NCI-H2107 treated with DMSO at 0.1 percent for 48 hours (cell line): ENCODE results near the gene NSF.
"Not testable (repeated sequence)": the region's sequence is repeated elsewhere in the genome, so short reads cannot be mapped to it uniquely, and the experiment has no call there.

Source experiments
- DNase-seq: peaks from one replicate; lab custom pipeline; 2025; ENCODE audit not compliant: unreplicated experiment; lab: John Stamatoyannopoulos, UW

The NSF gene

DNA sequence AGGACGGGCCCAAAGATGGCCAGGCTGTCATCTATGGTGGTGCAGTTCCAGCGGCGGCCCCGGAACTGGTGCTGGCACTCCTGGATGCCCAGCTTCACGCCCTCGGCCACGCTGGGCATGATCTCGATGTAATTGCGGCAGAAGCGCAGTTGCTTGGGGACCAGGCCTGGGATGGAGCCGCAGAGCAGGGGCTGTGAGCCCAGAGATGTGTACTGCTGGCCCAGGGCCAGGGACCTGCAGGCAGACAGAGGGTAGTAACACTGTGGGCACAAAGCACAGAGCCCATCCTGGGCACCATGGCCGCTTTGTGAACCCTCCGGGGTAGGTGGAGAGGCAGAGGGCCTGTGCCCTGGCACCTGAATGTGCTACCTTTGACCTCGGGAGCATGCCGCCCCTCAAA, 183.2 kb downstream of the NSF start:
- DNase-seq, result no peak

DNA sequence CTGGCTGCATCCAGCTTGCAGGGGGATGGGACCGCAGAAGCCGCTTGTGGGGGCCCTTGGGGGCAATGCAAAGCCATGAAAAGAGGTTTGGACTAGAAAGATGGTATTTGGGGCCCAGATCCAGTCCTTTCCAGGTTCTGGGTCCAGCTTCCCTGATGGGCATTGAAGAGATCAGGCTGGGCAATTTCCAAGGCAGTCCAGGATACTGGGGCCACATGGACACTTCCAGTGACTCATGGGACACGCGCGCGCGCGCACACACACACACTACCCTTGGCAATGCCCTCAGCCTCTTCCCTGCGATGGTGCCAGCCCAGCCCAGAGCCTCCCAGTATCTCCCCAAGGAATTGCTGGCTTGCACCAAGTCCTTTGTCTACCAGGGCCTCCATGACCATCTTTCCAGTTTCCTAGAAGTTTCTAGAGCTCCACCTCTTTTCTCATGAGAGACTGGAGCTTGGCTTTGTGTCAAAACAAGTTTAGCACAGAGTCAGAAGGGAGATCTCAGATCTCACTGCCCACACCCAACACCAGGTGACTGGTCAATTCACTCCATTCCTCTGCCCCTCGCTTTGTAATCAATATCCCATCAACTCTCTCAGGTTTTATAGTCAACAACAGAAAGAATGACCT, 183.8 kb downstream of the NSF start:
- no peak for DNase-seq

DNA sequence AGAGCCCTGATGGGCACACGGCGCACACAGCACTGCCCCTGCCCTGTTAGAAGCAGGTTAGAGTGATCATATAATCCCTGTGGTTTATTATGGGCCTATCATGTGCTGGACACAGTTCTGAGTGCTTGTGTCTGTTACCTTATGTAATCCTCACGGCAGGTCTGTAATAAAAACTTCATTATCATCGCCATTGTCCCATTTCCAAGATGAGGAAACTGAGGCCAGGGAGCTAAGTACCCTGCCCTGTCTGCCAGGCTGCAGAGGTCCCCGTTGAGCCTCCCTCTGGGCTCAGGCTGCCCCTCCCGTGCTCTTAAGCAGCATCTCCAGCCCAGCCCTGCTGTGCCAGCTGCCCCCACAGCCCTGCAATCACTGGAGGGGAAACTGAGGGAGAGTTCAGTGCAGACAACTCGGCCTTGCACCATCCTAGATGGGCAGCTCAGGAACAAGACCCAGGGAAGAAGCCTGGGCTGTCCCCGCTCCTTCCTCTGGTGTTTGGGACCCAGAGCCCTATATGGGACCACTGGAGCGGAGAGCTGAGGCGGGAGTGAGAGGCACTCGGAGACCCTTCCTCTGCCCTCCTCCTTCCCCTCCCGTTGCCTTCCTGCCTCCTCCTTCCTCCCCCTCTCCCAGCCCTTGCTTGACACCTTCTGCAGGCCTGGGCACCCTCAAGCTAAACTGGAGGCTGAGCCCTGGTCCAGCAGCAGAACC, 186.0 kb downstream of the NSF start:
- DNase-seq, result no peak

DNA sequence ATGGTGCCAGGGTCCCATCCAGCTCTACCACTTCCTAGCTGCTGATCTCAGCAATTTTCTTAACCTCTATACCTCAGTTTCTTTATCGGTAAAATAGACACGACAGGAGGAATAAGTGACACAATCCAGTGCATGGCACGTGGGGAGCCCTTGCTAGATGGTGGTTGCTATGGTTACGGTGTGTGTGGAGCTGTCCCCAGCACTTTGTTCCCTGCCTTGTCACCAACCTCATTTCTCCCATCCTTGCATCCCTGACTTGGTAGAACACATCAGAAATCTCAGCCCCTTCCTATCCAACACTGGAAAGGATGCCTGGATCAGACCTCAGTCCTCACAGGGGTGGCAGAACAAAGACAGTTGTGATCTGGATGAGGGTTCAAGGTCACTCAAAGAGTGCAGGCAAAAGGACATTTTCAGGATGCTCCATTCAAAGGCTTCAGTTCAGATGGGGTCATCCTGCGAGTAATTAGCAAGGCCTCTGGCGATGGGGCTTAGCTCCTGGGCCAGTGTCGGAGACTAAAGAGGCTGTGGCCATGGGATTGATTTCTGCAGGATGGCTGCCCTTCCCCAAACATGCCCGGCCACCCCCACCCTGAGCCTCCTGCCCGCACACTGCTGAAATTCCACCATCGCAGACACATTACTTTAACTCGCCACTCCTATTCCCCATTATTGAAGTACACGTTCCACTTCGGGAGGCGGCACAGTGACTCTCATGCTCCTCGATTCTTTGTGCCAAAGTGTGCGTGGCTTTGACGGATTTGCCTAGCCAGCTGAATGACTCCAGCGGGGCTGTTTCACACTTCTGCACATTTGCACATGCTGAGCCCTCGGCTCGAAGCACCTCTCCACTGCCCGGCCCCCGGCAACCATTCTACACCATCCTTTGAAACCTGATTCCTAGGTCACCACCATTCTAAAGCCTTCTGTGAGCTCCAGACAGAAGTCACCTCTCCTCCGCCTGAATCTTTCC, 187.8 kb downstream of the NSF start:
- no peak for DNase-seq

DNA sequence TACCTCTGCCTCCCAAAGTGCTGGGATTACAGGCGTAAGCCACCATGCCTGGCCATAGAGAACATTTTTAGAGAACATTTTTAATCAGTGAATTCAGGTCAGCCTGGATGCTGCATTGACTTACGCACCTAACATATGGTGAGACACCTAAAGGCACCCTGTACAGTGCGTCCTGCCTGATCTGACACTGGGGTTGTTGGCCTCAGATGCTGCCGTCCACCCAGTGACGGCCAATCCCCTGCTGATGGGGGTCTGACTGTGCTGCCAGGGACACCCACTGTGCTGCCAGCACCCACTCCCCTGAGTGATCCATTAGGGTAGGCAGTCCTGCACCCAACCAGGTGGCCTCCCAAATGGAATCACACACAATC, 189.5 kb downstream of the NSF start:
- no peak for DNase-seq

DNA sequence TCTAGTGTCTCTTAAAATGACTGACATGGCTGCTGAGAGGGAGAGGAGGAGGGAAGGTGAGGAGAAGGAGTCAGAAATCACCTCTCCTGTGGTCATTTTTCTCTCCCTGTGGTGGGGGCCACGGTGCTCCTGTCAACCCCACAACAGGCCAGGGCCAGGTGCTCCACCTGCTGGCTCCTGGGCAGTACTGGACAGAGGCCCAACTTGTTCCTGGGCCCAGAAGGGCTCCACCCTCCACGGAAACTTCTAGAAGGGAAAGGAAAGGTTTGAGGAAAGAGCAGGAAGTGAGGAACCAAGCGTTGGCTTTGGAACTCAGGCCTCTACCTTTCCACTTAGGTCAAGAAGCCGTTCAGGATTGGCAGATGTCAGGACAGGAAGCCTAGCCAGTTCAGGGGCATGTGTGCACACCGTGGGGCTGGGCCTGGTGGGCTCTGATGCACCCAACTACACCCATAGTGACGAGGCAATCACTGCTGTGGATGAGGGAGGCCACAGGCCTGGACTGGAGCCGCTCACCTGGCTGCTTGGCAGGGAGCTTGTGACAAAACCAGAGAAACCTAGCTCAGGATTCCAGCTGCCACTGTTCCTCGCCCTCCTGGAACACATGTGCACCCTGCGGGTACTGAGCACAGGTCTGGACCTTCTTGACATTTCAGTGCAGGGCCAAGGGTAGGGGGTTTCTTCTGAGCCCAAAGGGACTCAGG, 191.9 kb downstream of the NSF start:
- DNase-seq, result no peak

DNA sequence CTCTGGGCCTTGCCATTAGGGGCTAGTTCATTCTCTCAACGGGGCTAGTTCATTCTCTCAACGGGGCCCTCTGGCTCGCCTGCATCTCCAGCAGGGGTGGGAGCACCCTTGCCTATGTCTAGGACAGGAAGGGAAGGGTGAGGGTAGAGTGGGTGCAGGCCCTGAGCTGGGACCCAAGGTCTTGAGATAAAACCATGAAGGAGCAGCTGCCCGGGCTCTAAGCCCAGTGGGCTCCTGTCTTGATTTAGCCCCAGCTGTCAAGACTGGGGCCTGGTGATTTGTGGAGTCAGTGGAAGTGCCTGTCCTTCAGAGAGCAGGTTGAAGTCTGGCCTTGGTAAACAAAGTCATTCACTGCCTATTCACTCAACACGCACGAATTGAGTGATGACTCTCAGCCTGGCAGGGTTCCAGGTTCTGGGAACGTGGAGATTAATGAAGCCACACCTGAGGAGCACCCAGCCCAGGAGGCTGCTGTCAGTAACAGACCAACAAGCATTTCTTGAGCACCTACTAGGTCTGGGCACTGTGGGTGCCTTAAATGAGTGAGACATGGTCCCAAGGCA, 192.6 kb downstream of the NSF start:
- no peak for DNase-seq

DNA sequence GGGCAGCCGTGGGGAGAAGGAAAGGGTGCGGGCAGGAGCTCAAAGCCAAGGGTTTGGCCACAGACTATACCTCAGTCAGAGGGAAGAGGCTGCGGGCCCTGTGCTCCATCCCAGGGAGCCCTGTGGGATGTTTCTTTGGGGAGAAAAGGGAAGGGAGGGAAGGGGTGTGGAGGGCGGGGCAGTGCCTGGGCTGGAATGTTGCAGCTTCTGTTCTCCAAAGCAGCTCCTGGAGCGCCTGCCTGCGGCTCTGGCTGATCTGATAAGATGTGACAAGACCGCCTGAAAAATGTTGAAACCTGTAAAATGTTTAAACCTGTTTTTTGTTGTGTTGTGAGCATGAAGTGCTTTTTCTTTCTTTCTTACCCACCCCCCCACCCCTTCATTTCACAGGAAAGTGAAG, 195.2 kb downstream of the NSF start:
- DNase-seq, result no peak

DNA sequence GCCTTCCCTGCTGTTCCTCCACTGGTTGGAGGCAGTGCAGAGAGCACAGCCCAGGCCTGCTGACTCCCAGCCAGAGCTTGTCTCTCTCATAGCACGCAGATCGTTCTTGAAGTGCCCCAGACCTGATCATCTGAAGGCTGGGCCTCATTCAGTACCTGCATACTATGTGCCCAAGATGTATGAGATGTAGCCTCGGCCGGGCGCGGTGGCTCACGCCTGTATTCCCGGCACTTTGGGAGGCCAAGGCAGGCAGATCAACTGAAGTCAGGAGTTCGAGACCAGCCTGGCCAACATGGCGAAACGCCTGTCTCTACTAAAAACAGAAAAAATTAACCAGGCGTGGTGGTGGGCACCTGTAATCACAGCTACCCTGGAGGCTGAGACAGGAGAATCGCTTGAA, 197.0 kb downstream of the NSF start:
- no peak for DNase-seq

DNA sequence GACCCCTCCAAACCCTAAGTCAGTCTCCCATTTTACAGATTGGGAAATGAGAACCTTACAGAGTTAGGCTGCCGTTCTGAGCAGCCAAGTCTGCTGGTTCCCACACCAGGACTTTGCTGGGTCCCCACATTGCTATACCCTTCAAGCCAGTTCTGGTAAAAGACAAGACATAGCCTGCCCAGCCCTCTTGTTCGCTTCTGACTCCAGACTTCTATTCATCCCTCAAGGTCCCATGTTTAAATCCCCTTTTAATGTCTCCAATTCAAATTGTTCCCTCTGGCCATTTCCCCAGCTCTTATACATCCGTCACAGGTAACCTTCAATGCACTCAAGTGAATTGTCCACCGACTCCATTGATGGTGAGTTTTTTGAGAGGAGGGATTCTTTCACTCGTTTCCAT, 197.8 kb downstream of the NSF start:
- no peak for DNase-seq

DNA sequence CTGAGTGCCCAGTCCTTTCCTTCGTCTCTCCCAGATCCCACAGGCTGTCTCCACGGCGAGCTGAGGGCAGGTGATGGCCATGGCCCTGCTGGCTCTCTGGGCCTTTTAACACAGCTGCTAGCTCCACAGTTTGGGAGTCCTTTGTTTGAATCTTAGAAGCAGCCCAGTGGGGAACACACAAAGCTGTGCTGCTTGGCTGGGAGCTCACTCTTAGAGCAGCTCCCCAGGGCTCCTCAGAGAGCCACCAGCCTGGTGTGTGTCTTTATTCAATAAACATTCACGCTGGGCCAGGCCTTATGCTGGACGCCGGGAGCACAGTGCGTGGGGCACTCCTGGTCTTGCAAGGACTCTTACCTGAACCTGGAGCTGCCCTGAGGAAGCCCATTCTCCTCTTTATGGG, 198.3 kb downstream of the NSF start:
- no peak for DNase-seq

DNA sequence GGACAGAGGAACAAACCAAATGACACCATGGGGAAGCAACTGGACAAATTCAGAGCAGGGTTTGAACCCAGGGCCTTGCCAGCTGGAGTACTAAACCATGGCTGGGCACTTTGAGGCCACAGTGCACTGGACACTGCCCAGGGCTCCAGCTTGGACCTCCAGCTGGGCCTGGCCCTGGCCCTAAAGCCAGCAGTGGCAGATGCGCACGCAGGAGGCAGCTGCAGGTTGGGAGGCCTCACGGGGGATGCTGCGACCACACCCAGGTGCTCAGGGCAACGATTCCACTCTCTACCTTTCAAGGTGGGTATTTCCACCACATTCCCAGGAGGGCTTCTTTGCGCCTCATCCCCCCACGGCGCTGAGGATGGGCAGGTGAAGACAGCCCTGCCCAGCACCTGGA, 199.1 kb downstream of the NSF start:
- no peak for DNase-seq

DNA sequence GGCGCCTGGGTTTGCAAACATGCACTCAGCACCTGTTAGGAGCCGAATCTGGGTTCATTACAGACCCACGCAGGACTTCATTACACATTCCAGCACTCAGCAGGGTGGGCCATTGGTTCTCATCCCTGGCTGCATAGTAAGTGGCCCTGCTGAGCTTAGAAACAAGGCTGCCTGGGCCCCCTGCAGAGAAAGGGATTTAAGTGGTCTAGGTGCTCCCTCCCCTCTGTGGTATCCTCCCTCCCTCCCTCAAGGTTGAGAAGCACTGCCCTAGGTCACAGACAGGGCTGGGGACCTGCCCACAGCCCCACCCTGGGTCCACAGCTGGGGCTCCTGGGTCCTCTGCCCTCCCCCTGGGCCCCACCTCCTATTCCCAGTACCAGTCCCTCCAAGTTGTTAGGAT, 199.7 kb downstream of the NSF start:
- no peak for DNase-seq

DNA sequence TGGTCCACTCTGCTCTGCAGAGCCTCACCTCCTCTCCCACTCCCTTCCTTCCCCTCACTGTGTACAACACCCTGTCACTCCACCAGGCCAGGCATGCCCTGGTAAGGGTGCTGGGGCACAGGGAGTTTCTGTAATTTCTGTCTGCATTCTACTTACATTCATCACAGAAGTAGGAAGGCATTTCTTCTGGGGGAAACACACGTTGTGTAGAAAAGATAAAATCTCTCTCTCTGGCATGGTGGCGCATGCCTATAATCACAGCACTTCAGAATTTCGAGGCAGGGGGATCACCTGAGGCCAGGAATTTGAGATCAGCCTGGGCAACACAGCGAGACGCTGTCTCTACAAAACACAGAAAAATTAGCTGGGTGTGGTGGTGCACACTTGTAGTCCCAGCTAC, 201.1 kb downstream of the NSF start:
- no peak for DNase-seq

DNA sequence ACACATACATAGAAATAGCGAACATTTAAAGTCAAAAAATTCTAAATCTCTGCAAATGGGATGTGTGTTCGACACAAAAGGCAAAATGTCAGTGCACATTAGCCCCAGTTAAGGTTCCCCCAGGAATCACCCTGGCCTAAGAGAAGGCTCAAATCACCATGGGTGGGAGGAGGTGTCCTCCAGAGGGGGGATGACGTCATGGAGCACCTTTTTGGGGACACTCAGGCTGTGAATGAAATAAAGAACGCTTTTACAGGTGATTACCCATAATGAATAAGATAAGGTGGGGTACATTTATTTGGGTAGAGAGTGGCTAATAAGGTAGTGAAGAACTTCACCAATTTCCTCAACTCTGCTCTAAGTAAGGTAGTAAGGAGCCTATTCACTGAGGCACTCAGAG, 201.6 kb downstream of the NSF start:
- no peak for DNase-seq

DNA sequence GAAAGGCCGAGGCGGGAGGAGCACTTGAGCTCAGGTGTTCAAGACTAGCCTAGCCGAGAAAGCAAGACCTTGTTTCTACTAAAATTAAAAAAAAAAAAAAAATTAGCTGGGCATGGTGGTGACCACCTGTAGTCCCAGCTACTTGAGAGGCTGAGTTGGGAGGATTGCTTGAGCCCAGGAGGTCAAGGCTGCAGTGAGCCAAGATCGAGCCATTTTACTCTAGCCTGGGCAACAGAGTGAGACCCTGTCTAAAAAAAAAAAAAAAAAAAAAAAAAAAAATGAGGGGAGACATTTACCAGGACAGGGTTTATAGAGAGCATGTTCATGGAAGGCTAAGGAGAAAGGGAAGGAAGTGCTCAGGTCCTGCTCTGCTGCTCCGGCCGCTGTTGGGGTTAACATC, 202.6 kb downstream of the NSF start:
- DNase-seq, result not testable (repeated sequence)

DNA sequence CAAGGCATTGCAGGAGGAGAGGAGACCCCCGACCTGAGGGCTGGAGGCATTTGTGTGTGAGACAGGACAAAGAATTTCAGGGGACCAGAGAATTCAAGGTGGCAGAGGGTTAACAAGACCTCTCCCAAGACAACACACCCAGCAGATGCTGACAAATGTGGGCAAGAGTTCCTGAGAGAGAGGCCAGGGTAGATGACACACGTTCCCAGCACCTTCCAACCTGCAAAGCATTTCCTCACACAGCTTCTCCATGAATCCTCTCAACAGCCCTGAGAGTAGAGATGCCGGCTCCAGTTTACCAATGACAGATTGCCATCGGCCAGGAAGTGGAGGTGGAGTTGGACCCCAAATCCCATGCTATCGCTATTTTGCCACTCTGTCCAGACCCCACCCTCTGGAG, 203.1 kb downstream of the NSF start:
- no peak for DNase-seq

DNA sequence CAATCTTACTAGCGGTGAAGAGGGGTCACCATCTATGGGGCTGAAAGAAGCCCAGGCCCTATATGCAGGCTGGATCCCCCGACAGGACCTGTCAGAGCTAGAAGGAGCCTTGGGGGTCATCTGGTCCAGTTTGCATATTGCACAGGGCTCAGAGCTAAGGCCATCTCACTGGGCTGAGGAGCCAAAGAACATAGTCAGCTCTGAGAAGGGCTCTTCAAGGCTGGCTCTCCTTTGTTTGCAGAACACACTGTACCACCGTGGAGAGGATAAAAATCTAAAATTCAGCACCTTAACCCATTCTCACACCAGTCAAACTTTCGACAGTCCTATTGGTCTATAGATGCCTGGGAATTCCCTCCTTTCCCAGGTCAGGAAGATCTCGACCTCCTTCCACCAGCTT, 203.8 kb downstream of the NSF start:
- DNase-seq, result no peak

DNA sequence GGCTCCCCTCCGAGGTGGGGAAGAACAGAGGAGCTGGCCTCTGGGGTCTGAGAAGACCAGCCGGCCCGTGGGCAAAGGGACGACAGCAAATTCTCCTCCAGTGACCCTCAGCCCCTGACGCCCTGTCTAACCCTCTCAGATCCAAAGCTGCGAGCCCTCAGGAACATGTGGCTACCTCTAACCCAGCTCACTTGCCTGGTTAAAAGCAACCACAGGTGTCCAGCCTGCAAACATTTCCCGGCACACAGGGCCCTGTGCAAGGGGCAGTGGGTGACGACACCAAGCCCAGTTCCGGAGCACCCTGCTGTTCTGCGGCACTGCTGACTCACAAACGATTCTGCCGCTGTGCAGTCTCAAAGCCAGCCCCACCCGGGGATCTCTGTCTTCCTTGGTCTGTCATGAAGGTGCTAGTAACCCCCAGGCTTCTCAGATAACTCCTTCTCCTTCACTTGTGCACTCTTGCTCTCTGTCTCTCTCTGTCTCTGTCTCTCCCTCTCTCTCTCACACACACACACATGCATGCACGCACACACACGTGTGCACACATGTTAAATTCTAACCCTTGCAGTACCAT, 205.0 kb downstream of the NSF start:
- DNase-seq, result no peak

DNA sequence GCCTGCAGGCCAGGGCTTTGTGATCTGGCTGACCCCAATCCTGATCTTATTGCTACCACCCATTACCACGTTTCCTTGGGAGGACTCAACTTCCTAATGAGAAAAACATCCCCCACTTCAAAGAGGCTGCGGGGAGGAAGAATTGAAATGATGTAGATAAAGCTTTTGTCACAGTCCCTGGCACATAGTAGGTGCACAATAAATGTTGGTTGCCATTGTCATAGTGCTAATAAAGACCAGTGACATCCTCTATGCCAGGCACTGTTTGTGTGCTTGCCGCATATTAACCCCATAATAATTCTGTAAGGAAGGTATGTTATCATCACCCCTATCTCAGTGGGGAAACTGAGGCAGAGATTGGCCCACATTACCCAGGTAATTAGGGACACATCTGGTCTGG, 205.6 kb downstream of the NSF start:
- no peak for DNase-seq

DNA sequence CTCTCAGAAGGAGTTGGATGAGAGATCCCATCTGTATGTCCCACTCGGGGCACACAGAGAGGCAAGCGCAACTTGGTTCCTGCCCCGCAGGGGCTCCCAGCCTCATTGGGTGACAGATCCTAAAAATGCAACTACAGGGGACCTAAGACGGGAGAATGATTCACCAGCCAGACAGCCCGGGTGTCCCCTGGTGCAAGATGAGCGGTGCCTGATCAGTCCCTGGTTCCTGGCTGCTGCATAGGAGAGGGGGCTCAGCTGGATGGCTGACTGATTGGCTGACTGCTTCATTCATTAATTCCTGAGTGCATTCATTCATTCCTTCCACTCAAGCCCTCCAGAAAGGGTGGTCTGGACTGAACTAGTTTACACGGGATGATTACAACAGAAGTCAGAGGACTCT, 206.1 kb downstream of the NSF start:
- no peak for DNase-seq
